DND-41 (cell line): Measurements from ENCODE around the gene CAPN2.

ENCODE experiments used
- ATAC-seq: fragments of 200-7000 bp; cut with Tn5 transposase; 3 replicates; pipeline ENCODE4 v1.9.1; 2021; ENCODE audit warnings: low read depth; ENCODE audit not compliant: insufficient read depth
- DNase-seq: peaks from one replicate; pipeline ENCODE4 v3.0.0-alpha.2; 2020
- H2AFZ ChIP-seq: 2 replicates; pipeline ENCODE4 v1.6.0; 2012; ENCODE audit warnings: low read depth, low read length
- H3K27ac ChIP-seq: 2 replicates; pipeline ENCODE4 v1.5.1; 2012; ENCODE audit warnings: low read length, inconsistent platforms
- H3K27me3 ChIP-seq: fragments of 200-600 bp; sonication (generic); 2 replicates; pipeline ENCODE4 v1.6.0; 2012; ENCODE audit warnings: low read length, mild to moderate bottlenecking, inconsistent platforms; ENCODE audit not compliant: insufficient read depth, poor library complexity
- H3K36me3 ChIP-seq: 2 replicates; pipeline ENCODE4 v1.5.1; 2012; ENCODE audit warnings: low read length, inconsistent platforms; ENCODE audit not compliant: insufficient read depth
- H3K4me1 ChIP-seq: 2 replicates; pipeline ENCODE4 v1.5.1; 2012; ENCODE audit warnings: mild to moderate bottlenecking, low read length; ENCODE audit not compliant: insufficient read depth
- H3K4me2 ChIP-seq: 2 replicates; pipeline ENCODE4 v1.6.0; 2012; ENCODE audit warnings: mild to moderate bottlenecking, moderate library complexity, low read length, inconsistent platforms; ENCODE audit not compliant: insufficient read depth
- H3K4me3 ChIP-seq, 2 experiments: fragments of 200-600 bp in 1 of 2; shearing (Covaris generic) in 1 of 2; 2 replicates each; pipeline ENCODE4 v1.5.1; 2012 to 2016; ENCODE audit warnings: inconsistent platforms in 2 of 2, low read length in 2 of 2, mild to moderate bottlenecking in 2 of 2, low read depth in 1 of 2, moderate library complexity in 1 of 2
- H3K79me2 ChIP-seq: 2 replicates; pipeline ENCODE4 v1.6.0; 2012; ENCODE audit warnings: low read length, inconsistent platforms; ENCODE audit not compliant: insufficient read depth
- H3K9ac ChIP-seq: 2 replicates; pipeline ENCODE4 v1.6.0; 2012; ENCODE audit warnings: low read depth, mild to moderate bottlenecking, inconsistent platforms, low read length, moderate library complexity
- H3K9me3 ChIP-seq: 2 replicates; pipeline ENCODE4 v1.5.1; 2012; ENCODE audit warnings: low read length, moderate library complexity, mild to moderate bottlenecking, inconsistent platforms; ENCODE audit not compliant: insufficient read depth, severe bottlenecking
- H4K20me1 ChIP-seq: 2 replicates; pipeline ENCODE4 v1.6.0; 2012; ENCODE audit warnings: low read length; ENCODE audit not compliant: insufficient read depth
- CTCF ChIP-seq: IDR thresholded peaks from 2 replicates; pipeline ENCODE4 v1.5.1; 2012; ENCODE audit warnings: borderline replicate concordance, low read length, moderate library complexity, mild to moderate bottlenecking; ENCODE audit not compliant: poor library complexity, severe bottlenecking; ENCODE audit errors: extremely low read depth
- EZH2 ChIP-seq: IDR thresholded peaks from 3 replicates; pipeline ENCODE4 v1.6.1; 2012; ENCODE audit warnings: borderline replicate concordance, low read depth, mild to moderate bottlenecking, moderate library complexity, low read length, inconsistent platforms; ENCODE audit not compliant: severe bottlenecking

Gene CAPN2

GRCh38 chr1:223714421-223714724, 2.0 kb downstream of the CAPN2 start:
- Histone ChIP-seq H3K9ac (no peak overlapping the region), H3K4me2 (no peak overlapping the region), H3K27me3 (peaks cover 12% of the 10 kb centered on the region), H3K79me2 (no peaks in the 10 kb centered on the region), H3K4me3 (no peak overlapping the region), H2AFZ (no peak overlapping the region), H3K4me1 (no peaks in the 10 kb centered on the region), H3K9me3 (no peaks in the 10 kb centered on the region), H3K36me3 (no peaks in the 10 kb centered on the region), H3K27ac (no peak overlapping the region), H4K20me1 (no peaks in the 10 kb centered on the region)
- no peak for DNase-seq
- TF ChIP-seq CTCF (no peak), EZH2 (no peak)
- ATAC-seq = no peak

GRCh38 chr1:223714849-223715603, 2.7 kb downstream of the CAPN2 start:
- no peaks in the 10 kb centered on the region for H3K4me1 ChIP-seq
- H4K20me1 ChIP-seq = no peaks in the 10 kb centered on the region
- H2AFZ ChIP-seq = no peak overlapping the region
- H3K4me2 ChIP-seq = no peak overlapping the region
- no peak overlapping the region for H3K27ac ChIP-seq
- DNase-seq = no peak
- H3K79me2 ChIP-seq = no peaks in the 10 kb centered on the region
- H3K27me3 ChIP-seq = peaks cover 12% of the 10 kb centered on the region
- no peak overlapping the region for H3K9ac ChIP-seq
- no peaks in the 10 kb centered on the region for H3K9me3 ChIP-seq
- no peaks in the 10 kb centered on the region for H3K36me3 ChIP-seq
- TF ChIP-seq EZH2 = no peak
- H3K4me3 ChIP-seq = no peak overlapping the region
- no peak for ATAC-seq

GRCh38 chr1:223715604-223716172, 3.3 kb downstream of the CAPN2 start:
- Histone ChIP-seq H3K27ac (no peak overlapping the region), H3K4me1 (no peaks in the 10 kb centered on the region), H3K27me3 (peaks cover 12% of the 10 kb centered on the region), H3K4me2 (no peak overlapping the region), H3K36me3 (no peaks in the 10 kb centered on the region), H3K79me2 (no peaks in the 10 kb centered on the region), H3K9me3 (no peaks in the 10 kb centered on the region), H3K9ac (no peak overlapping the region), H4K20me1 (no peaks in the 10 kb centered on the region), H3K4me3 (no peak overlapping the region), H2AFZ (no peak overlapping the region)
- TF ChIP-seq EZH2 (no peak), CTCF (no peak)
- DNase-seq = no peak
- no peak for ATAC-seq

- Histone ChIP-seq H3K9ac (no peak overlapping the region), H3K27me3 (peaks cover 12% of the 10 kb centered on the region), H2AFZ (no peak overlapping the region)
Observed at GRCh38 chr1:223716302-223716862, 4.0 kb downstream of the CAPN2 start.

More at GRCh38 chr1:223716302-223716862, 4.0 kb downstream of the CAPN2 start:
- Histone ChIP-seq H4K20me1 (no peaks in the 10 kb centered on the region), H3K4me2 (no peak overlapping the region), H3K4me1 (no peaks in the 10 kb centered on the region), H3K9me3 (no peaks in the 10 kb centered on the region), H3K79me2 (no peaks in the 10 kb centered on the region), H3K27ac (no peak overlapping the region), H3K36me3 (no peaks in the 10 kb centered on the region), H3K4me3 (no peak overlapping the region)
- ATAC-seq (peak; percentile 73), DNase-seq (peak; percentile 15)
- no peak for TF ChIP-seq CTCF
- TF ChIP-seq EZH2 = no peak
